ENCODE data around the gene IFI35. TPM values are rescaled to one million over a fixed set of nuclear protein-coding genes. Genes with fewer than 3 reads are reported as not detected.

IFI35 gene
- total and polyA plus RNA-seq, 2 donors (not counting 1 experiment from before 2014, with no cell fraction given), result 34.5 to 52.0 TPM

- no peak for TF ChIP-seq EZH2 (IDR thresholded peaks at IDR 0.05; ENCODE audit: low read length, missing control alignments)
- TF ChIP-seq, protein P1, sequence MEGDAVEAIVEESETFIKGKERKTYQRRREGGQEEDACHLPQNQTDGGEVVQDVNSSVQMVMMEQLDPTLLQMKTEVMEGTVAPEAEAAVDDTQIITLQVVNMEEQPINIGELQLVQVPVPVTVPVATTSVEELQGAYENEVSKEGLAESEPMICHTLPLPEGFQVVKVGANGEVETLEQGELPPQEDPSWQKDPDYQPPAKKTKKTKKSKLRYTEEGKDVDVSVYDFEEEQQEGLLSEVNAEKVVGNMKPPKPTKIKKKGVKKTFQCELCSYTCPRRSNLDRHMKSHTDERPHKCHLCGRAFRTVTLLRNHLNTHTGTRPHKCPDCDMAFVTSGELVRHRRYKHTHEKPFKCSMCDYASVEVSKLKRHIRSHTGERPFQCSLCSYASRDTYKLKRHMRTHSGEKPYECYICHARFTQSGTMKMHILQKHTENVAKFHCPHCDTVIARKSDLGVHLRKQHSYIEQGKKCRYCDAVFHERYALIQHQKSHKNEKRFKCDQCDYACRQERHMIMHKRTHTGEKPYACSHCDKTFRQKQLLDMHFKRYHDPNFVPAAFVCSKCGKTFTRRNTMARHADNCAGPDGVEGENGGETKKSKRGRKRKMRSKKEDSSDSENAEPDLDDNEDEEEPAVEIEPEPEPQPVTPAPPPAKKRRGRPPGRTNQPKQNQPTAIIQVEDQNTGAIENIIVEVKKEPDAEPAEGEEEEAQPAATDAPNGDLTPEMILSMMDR (conservative IDR thresholded peaks at IDR 0.05 in 1 of 2, IDR thresholded peaks at IDR 0.05 in 1 of 2; ENCODE audit: low read depth in 1 of 2, low read length in 2 of 2), result no peak
- Histone ChIP-seq H4K20me1 (ENCODE audit: control insufficient read depth, extremely low read depth, insufficient read depth, low read length) (no peaks in the 10 kb centered on the region), H3K4me1 (ENCODE audit: control insufficient read depth, extremely low read depth, insufficient read depth, low read length) (no peaks in the 10 kb centered on the region), H3K4me2 (ENCODE audit: extremely low read depth, insufficient read depth, low read length) (no peak overlapping the region), H2AFZ (ENCODE audit: low read length) (no peak overlapping the region), H3K79me2 (ENCODE audit: control insufficient read depth, insufficient read depth, low read length) (no peaks in the 10 kb centered on the region), H3K27me3 (ENCODE audit: control insufficient read depth, insufficient read depth, low read length) (no peaks in the 10 kb centered on the region), H3K27ac (ENCODE audit: insufficient read depth, low read length) (no peak overlapping the region), H3K4me3 (replicated peaks in 1 of 4; ENCODE audit: control extremely low read depth in 1 of 4, insufficient read depth in 1 of 4, low read depth in 3 of 4, low read length in 4 of 4) (no peak overlapping the region), H3K36me3 (ENCODE audit: control insufficient read depth, insufficient read depth, low read length) (no peaks in the 10 kb centered on the region), H3K9me3 (ENCODE audit: control insufficient read depth, insufficient read depth, low read depth, low read length) (no peaks in the 10 kb centered on the region), H3K9ac (ENCODE audit: insufficient read depth, low read length) (no peak overlapping the region)
- no peak for DNase-seq (ENCODE audit: low read depth in 2 of 2)
Observed at GRCh38 chr17:43030137-43030767, 23.7 kb downstream of the IFI35 start.

DNA sequence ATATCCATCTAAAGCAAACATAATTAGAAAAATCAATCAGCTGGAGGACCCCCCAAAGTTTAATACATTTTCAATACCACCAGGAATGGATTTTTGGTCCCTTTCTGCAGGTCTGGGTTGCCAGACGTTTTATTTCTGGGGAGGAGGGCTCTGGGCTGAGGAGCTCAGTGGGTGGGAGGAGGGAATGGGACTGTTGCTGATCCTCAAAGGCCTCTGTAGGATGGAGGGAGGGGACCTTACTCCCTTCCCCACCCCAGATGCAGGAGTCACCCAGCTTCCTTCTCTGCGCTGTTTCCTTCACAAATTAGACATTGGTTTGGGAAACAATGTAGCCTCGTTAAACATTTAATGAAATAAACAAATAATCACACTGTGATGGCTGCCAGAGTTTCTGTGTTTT, 25.1 kb downstream of the IFI35 start:
- Histone ChIP-seq H3K36me3 (ENCODE audit: control insufficient read depth, insufficient read depth, low read length) (no peaks in the 10 kb centered on the region), H3K4me1 (ENCODE audit: control insufficient read depth, extremely low read depth, insufficient read depth, low read length) (no peaks in the 10 kb centered on the region), H3K9ac (ENCODE audit: insufficient read depth, low read length) (no peak overlapping the region), H2AFZ (ENCODE audit: low read length) (no peak overlapping the region), H4K20me1 (ENCODE audit: control insufficient read depth, extremely low read depth, insufficient read depth, low read length) (no peaks in the 10 kb centered on the region), H3K4me3 (replicated peaks in 1 of 4; ENCODE audit: control extremely low read depth in 1 of 4, insufficient read depth in 1 of 4, low read depth in 3 of 4, low read length in 4 of 4) (no peak overlapping the region), H3K9me3 (ENCODE audit: control insufficient read depth, insufficient read depth, low read depth, low read length) (no peaks in the 10 kb centered on the region), H3K27me3 (ENCODE audit: control insufficient read depth, insufficient read depth, low read length) (no peaks in the 10 kb centered on the region), H3K27ac (ENCODE audit: insufficient read depth, low read length) (no peak overlapping the region), H3K4me2 (ENCODE audit: extremely low read depth, insufficient read depth, low read length) (no peak overlapping the region), H3K79me2 (ENCODE audit: control insufficient read depth, insufficient read depth, low read length) (no peaks in the 10 kb centered on the region)
- no peak for DNase-seq (ENCODE audit: low read depth in 2 of 2)
- TF ChIP-seq, protein P1 (conservative IDR thresholded peaks at IDR 0.05 in 1 of 2, IDR thresholded peaks at IDR 0.05 in 1 of 2; ENCODE audit: low read depth in 1 of 2, low read length in 2 of 2), result no peak
- TF ChIP-seq EZH2 (IDR thresholded peaks at IDR 0.05; ENCODE audit: low read length, missing control alignments), result no peak

DNA sequence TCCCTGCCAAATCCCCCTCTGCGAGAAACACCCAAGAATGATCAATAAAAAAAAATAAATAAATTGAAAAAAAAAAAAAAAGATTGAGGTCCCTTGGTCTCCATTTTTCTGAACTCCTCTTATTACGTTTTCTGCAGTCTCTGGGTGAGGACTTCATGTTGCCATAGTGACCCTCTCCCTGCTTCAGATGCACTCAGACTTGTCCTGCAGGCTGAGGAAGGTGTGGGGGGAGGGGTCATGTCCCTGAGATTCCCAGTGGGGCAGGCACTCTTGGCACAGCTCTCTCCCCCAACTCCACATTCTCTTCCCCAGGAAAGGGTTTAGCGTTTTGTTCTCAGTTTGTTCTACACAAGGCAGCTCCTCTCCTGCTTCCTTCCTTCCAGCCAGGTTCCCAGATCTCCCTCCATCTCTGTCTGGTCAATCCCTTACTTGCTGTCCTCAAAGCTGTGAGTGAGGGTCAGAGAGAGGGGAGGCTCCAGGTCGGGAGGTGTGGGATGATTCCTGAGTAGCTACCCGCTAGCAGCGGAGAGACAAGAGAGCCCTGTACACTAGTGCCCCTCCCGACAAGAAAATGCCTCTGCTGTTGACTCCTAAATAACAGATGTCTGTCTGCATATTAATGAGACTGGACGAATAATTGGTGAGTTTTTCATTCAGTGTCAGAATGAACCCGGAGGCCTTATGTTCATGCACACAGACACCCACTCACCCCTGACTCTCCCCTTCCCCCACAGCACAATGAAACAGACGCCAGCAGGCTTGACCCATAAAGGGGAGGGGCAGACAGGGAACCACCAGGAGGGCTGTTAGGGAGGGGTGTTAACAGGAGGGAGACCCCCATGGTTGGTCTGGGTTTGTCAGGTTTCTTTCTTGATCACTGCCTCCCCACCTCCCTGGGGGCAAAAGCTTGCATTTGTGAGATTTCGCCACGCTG, 27.6 kb downstream of the IFI35 start:
- no peak overlapping the region for H2AFZ ChIP-seq (ENCODE audit: low read length)

More for the DNA sequence above, 27.6 kb downstream of the IFI35 start:
- Histone ChIP-seq H3K4me3 (replicated peaks in 1 of 4; ENCODE audit: control extremely low read depth in 1 of 4, insufficient read depth in 1 of 4, low read depth in 3 of 4, low read length in 4 of 4) (no peak overlapping the region), H4K20me1 (ENCODE audit: control insufficient read depth, extremely low read depth, insufficient read depth, low read length) (no peaks in the 10 kb centered on the region), H3K4me1 (ENCODE audit: control insufficient read depth, extremely low read depth, insufficient read depth, low read length) (no peaks in the 10 kb centered on the region), H3K36me3 (ENCODE audit: control insufficient read depth, insufficient read depth, low read length) (no peaks in the 10 kb centered on the region), H3K9me3 (ENCODE audit: control insufficient read depth, insufficient read depth, low read depth, low read length) (no peaks in the 10 kb centered on the region), H3K79me2 (ENCODE audit: control insufficient read depth, insufficient read depth, low read length) (no peaks in the 10 kb centered on the region), H3K9ac (ENCODE audit: insufficient read depth, low read length) (no peak overlapping the region), H3K27me3 (ENCODE audit: control insufficient read depth, insufficient read depth, low read length) (no peaks in the 10 kb centered on the region), H3K27ac (ENCODE audit: insufficient read depth, low read length) (no peak overlapping the region), H3K4me2 (ENCODE audit: extremely low read depth, insufficient read depth, low read length) (no peak overlapping the region)
- no peak for DNase-seq (ENCODE audit: low read depth in 2 of 2)
- TF ChIP-seq, protein P1 (conservative IDR thresholded peaks at IDR 0.05 in 1 of 2, IDR thresholded peaks at IDR 0.05 in 1 of 2; ENCODE audit: low read depth in 1 of 2, low read length in 2 of 2), result no peak
- no peak for TF ChIP-seq EZH2 (IDR thresholded peaks at IDR 0.05; ENCODE audit: low read length, missing control alignments)

Data from fibroblast of lung (primary cell).